Posterior cingulate gyrus (tissue), 11 donors: Measurements from ENCODE around the gene VWA5B1.

ENCODE experiments used
- DNase-seq, 10 donors: peaks; one replicate each; pipeline versions ENCODE4 v3.0.0 to v3.0.0-alpha.2; 2020 to 2021; ENCODE audit warnings: mixed read lengths in 3 of 10
- intact Hi-C: fragments of 100-400 bp; cut with DNase I; formaldehyde crosslinking; loops from one replicate; pipeline ENCODE4 v1.15.1; 2023

Gene VWA5B1

GRCh38 chr1:20380616-20381035, 90.0 kb downstream of the VWA5B1 start:
- DNase-seq: peak in 2 of 10 donors; percentile 34 to 83

GRCh38 chr1:20381045-20381641, 90.5 kb downstream of the VWA5B1 start:
- intact Hi-C loops: loop anchor here (5.0 kb wide), 1 partner anchor 51 kb away; no protein-coding TSS in a partner anchor
- DNase-seq: peak in 1 of 10 donors; percentile 15

More at GRCh38 chr1:20380616-20381035, 90.0 kb downstream of the VWA5B1 start:
- intact Hi-C loops: loop anchor here (5.0 kb wide), 1 partner anchor 52 kb away; no protein-coding TSS in a partner anchor

- intact Hi-C loops: loop anchor here (5.0 kb wide), 1 partner anchor 50 kb away; no protein-coding TSS in a partner anchor
- no peak for DNase-seq
These were observed 91.3 kb downstream of the VWA5B1 start for GRCh38 chr1:20381961-20382360.

- intact Hi-C loops: loop anchor here (5.0 kb wide), 1 partner anchor 50 kb away; no protein-coding TSS in a partner anchor
- no peak for DNase-seq
These were observed 92.0 kb downstream of the VWA5B1 start for GRCh38 chr1:20382711-20383110.

- peak in 1 of 10 donors; percentile 22 for DNase-seq
- intact Hi-C loops: loop anchor here (5.0 kb wide), 1 partner anchor 49 kb away; no protein-coding TSS in a partner anchor
These were observed 93.0 kb downstream of the VWA5B1 start for GRCh38 chr1:20383631-20384030.

GRCh38 chr1:20385630-20386029, 95.0 kb downstream of the VWA5B1 start:
- peak in 7 of 10 donors; percentile 42 to 93 (median 62) for DNase-seq
- intact Hi-C loops: no loop called here

GRCh38 chr1:20386323-20387081, 95.8 kb downstream of the VWA5B1 start:
- DNase-seq: peak; percentile 57 to 97 (median 82)
- intact Hi-C loops: no loop called here

GRCh38 chr1:20389571-20389970, 98.9 kb downstream of the VWA5B1 start:
- intact Hi-C loops: no loop called here
- DNase-seq: peak in 2 of 10 donors; percentile 77 to 88

GRCh38 chr1:20390589-20391331, 100.1 kb downstream of the VWA5B1 start:
- intact Hi-C loops: no loop called here

GRCh38 chr1:20395255-20395654, 104.6 kb downstream of the VWA5B1 start:
- DNase-seq: no peak
- intact Hi-C loops: no loop called here

More at GRCh38 chr1:20390589-20391331, 100.1 kb downstream of the VWA5B1 start:
- peak in 1 of 10 donors; percentile 35 for DNase-seq

GRCh38 chr1:20398744-20399143, 108.1 kb downstream of the VWA5B1 start:
- intact Hi-C loops: no loop called here

GRCh38 chr1:20399196-20399595, 108.5 kb downstream of the VWA5B1 start:
- peak in 1 of 10 donors; percentile 24 for DNase-seq
- intact Hi-C loops: no loop called here

More at GRCh38 chr1:20398744-20399143, 108.1 kb downstream of the VWA5B1 start:
- DNase-seq: no peak

- intact Hi-C loops: no loop called here
- DNase-seq: peak in 1 of 10 donors; percentile 42
These were observed 109.0 kb downstream of the VWA5B1 start for GRCh38 chr1:20399606-20400180.

GRCh38 chr1:20400341-20401177, 109.9 kb downstream of the VWA5B1 start:
- intact Hi-C loops: no loop called here
- peak in 4 of 10 donors; percentile 36 to 89 (median 66) for DNase-seq

GRCh38 chr1:20401405-20402010, 110.8 kb downstream of the VWA5B1 start:
- DNase-seq: peak in 2 of 10 donors; percentile 69
- intact Hi-C loops: no loop called here

- peak in 1 of 10 donors; percentile 53 for DNase-seq
- intact Hi-C loops: no loop called here
These were observed 112.1 kb downstream of the VWA5B1 start for GRCh38 chr1:20402585-20403422.

GRCh38 chr1:20403423-20404145, 112.9 kb downstream of the VWA5B1 start:
- intact Hi-C loops: no loop called here

More at GRCh38 chr1:20403423-20404145, 112.9 kb downstream of the VWA5B1 start:
- peak in 2 of 10 donors; percentile 43 to 65 for DNase-seq
